Dendritic cell treated with granulocyte-macrophage colony-stimulating factor and Interleukin-4, amounts not matched to agents 40 ng/mL and 50 ng/mL, for 4 days (primary cell): ENCODE measurements around the gene HIVEP2.

ENCODE experiments used
- H3K27ac Mint-ChIP-seq: one replicate; pipeline ENCODE4 v1.8.0; 2022; ENCODE audit warnings: mild to moderate bottlenecking, mixed read lengths
- H3K27me3 Mint-ChIP-seq: one replicate; pipeline ENCODE4 v1.8.0; 2022; ENCODE audit warnings: mild to moderate bottlenecking, mixed read lengths
- H3K36me3 Mint-ChIP-seq: one replicate; pipeline ENCODE4 v1.8.0; 2022; ENCODE audit warnings: low read depth, mixed read lengths
- H3K4me1 Mint-ChIP-seq: one replicate; pipeline ENCODE4 v1.8.0; 2022; ENCODE audit warnings: low read depth, mixed read lengths
- H3K4me3 Mint-ChIP-seq: one replicate; pipeline ENCODE4 v1.8.0; 2022; ENCODE audit warnings: mild to moderate bottlenecking, moderate library complexity, mixed read lengths
- H3K9me3 Mint-ChIP-seq: one replicate; pipeline ENCODE4 v1.8.0; 2022; ENCODE audit warnings: mixed read lengths
- intact Hi-C: fragments of 100-400 bp; cut with micrococcal nuclease; formaldehyde crosslinking; loops from one replicate; pipeline ENCODE4 v1.15.0; 2022

Gene HIVEP2

GRCh38 chr6:142821860-142822259 lies 123.1 kb downstream of the HIVEP2 start:
- intact Hi-C loops, result no loop called here
- H3K4me3 Mint-ChIP-seq, result no peak overlapping the region
- H3K27ac Mint-ChIP-seq, result no peak overlapping the region
- H3K36me3 Mint-ChIP-seq, result no peaks in the 10 kb centered on the region
- H3K9me3 Mint-ChIP-seq, result no peaks in the 10 kb centered on the region
- peaks cover 11% of the 10 kb centered on the region for H3K4me1 Mint-ChIP-seq
- H3K27me3 Mint-ChIP-seq, result no peaks in the 10 kb centered on the region

DNA sequence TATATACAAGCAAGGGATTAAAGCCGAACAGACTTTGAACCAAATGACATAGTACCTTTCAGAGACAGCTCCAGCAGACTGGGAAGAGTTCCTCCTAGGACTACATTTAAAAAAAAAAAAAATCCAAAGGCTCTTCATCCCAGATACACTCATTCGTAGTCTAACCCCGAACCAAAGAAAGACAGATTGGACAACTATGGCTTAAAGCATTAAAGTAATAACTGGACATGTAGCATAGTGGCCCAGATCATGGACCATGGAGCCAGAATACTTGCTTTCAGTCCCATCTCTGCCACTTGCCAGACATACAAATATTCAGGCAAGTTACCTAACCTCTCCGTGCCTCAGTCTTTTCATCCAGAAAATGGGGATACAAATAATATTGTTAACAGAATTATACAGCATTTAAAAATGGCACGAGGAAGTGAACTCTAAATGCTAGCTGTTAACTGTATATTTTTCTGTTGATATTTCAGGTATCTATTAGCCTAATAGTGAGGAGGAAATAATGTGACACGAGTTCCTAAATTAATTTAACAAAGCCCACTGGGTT lies 123.7 kb downstream of the HIVEP2 start:
- Mint-ChIP-seq H3K36me3 (no peaks in the 10 kb centered on the region), H3K4me1 (peaks cover 11% of the 10 kb centered on the region), H3K9me3 (no peaks in the 10 kb centered on the region), H3K27ac (no peak overlapping the region), H3K27me3 (no peaks in the 10 kb centered on the region), H3K4me3 (no peak overlapping the region)
- intact Hi-C loops, result no loop called here

GRCh38 chr6:142820338-142821051 lies 124.5 kb downstream of the HIVEP2 start:
- Mint-ChIP-seq H3K36me3 (no peaks in the 10 kb centered on the region), H3K4me1 (peaks cover 11% of the 10 kb centered on the region), H3K27ac (peak overlapping the region; percentile 68), H3K9me3 (no peaks in the 10 kb centered on the region), H3K27me3 (no peaks in the 10 kb centered on the region), H3K4me3 (peak overlapping the region; percentile 70)
- intact Hi-C loops, result no loop called here

DNA sequence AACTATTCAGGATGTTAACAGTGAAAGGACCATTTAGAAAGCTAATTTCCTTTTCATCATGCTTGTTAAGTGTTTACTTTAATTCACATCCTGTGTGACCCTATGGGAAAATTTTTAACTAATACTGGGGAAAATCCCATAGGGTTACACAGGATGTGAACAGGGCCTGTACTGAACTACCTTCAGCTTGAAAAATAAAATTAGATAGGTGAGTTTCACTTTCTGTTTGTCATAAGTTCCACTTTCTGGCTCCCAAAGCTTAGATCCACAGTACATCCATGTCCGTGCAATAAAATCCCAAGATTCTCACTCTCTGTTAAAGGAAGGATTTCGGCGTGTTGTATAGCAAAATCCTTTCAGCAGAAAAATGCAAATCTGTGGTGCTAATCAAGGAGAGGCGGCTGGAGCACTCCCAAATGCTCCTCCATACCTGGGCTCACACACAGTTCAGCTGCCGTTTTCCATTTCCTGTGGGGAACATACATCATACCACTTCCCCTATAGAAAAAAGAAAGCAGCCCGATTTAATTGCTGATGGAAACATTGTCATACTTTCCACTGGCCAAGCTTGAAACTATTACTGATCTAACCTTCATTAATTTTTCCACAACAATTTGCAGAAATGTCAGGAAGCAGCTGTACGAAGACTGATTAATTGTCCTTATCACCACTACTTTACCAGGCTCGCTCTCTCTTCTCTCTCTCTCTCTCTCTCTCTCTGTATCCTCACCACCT lies 125.2 kb downstream of the HIVEP2 start:
- Mint-ChIP-seq H3K27me3 (no peaks in the 10 kb centered on the region), H3K27ac (peak overlapping the region; percentile 68), H3K4me1 (peaks cover 11% of the 10 kb centered on the region), H3K4me3 (peak overlapping the region; percentile 70), H3K36me3 (no peaks in the 10 kb centered on the region), H3K9me3 (no peaks in the 10 kb centered on the region)
- intact Hi-C loops, result no loop called here

DNA sequence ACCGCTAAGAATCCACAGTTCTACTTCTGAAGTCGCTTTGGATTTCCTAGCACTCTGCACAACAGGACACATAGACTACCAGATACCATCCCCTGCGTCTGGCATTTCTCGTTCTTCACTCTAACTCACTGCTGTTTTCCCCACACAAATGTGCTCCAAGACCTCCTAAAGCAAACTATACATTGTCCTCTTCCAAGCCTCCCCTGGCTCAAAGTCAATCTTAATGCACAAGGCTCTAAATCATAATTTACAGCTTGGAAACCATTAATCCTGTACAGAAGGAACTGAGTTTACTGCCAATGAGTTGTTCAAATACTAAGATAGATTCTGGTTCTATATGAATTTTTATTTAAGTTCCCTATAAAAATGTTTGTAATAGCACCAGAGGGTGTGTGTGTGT lies 128.5 kb downstream of the HIVEP2 start:
- intact Hi-C loops, result no loop called here
- H3K9me3 Mint-ChIP-seq, result no peaks in the 10 kb centered on the region
- H3K4me1 Mint-ChIP-seq, result peaks cover 11% of the 10 kb centered on the region
- H3K36me3 Mint-ChIP-seq, result no peaks in the 10 kb centered on the region
- no peaks in the 10 kb centered on the region for H3K27me3 Mint-ChIP-seq
- no peak overlapping the region for H3K4me3 Mint-ChIP-seq
- no peak overlapping the region for H3K27ac Mint-ChIP-seq

DNA sequence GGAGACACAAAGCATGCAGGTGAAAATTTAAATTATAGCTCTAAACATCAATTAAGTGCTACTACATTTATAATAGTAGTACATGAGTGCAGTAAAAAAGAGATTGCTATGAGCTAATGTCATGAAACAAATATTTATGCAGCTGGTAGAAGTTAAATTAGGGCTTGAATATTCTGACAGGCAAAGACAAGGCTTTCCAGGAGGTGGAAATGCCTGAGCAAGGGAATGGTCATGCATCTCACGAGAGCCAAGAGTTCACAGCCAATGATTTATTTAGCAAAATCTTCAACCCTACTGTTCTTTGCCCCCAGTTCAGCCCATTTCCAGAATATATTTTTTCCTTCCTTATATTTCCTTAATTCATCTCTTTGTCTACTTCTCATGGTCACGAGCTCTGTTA lies 128.9 kb downstream of the HIVEP2 start:
- intact Hi-C loops, result no loop called here

DNA sequence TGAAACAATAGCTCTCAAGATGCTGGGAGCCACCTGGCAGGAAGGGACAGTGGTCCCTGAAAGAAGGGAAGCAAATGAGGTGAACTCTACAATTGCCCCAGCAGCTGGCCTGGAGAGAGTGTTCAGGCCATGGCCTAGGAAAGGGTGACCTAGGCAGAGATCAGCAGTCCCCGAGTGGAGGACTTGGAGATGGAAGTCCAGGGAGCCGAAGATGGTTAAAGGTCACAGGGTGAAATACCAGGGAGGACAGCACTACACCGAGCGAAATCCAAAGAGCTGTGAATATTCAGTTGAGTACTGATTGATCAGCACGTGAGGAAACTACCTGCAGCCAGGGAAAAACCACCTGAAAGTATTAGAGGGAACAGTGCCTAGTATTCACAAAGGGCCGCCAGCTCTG lies 133.1 kb downstream of the HIVEP2 start:
- Mint-ChIP-seq H3K4me1 (no peaks in the 10 kb centered on the region), H3K9me3 (no peaks in the 10 kb centered on the region), H3K4me3 (no peak overlapping the region), H3K27ac (no peak overlapping the region), H3K27me3 (no peaks in the 10 kb centered on the region), H3K36me3 (no peaks in the 10 kb centered on the region)
- intact Hi-C loops, result no loop called here

More for the DNA sequence above, 128.9 kb downstream of the HIVEP2 start:
- peaks cover 11% of the 10 kb centered on the region for H3K4me1 Mint-ChIP-seq
- H3K27me3 Mint-ChIP-seq, result no peaks in the 10 kb centered on the region
- no peaks in the 10 kb centered on the region for H3K36me3 Mint-ChIP-seq
- no peaks in the 10 kb centered on the region for H3K9me3 Mint-ChIP-seq
- no peak overlapping the region for H3K4me3 Mint-ChIP-seq
- H3K27ac Mint-ChIP-seq, result no peak overlapping the region

DNA sequence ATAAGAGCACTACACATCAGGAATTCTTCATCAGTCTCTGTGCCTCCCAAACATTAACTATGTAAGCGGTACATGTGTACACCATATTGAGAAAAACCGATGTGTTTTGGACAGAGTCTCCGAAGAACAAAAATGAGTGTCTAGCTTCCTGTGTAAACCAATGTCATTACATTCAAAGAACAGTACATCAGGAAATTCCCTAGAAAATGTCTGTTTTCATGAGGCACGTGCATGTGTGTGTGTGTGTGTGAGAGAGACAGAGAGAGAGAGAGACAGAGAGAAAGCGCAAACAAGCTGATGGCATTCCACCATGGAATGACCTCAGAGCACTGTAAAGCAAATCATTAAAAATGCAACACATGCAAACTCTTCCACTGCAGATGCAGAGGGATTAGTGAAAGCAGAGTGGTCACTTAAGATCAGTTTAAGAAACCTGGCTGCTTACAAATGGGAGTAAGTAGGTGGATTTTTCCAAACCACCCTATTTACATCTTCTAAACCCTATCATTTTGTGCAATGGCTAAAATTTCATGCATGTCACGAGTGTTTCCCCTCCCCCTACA lies 133.9 kb downstream of the HIVEP2 start:
- no peak overlapping the region for H3K27ac Mint-ChIP-seq
- H3K9me3 Mint-ChIP-seq, result no peaks in the 10 kb centered on the region
- no peaks in the 10 kb centered on the region for H3K36me3 Mint-ChIP-seq
- H3K4me1 Mint-ChIP-seq, result no peaks in the 10 kb centered on the region
- no peak overlapping the region for H3K4me3 Mint-ChIP-seq
- no peaks in the 10 kb centered on the region for H3K27me3 Mint-ChIP-seq
- intact Hi-C loops, result no loop called here

- Mint-ChIP-seq H3K9me3 (no peaks in the 10 kb centered on the region), H3K4me1 (no peaks in the 10 kb centered on the region), H3K4me3 (no peak overlapping the region), H3K27me3 (no peaks in the 10 kb centered on the region), H3K36me3 (no peaks in the 10 kb centered on the region), H3K27ac (no peak overlapping the region)
- intact Hi-C loops, result no loop called here
Measured at GRCh38 chr6:142809947-142810346, 135.0 kb downstream of the HIVEP2 start.

DNA sequence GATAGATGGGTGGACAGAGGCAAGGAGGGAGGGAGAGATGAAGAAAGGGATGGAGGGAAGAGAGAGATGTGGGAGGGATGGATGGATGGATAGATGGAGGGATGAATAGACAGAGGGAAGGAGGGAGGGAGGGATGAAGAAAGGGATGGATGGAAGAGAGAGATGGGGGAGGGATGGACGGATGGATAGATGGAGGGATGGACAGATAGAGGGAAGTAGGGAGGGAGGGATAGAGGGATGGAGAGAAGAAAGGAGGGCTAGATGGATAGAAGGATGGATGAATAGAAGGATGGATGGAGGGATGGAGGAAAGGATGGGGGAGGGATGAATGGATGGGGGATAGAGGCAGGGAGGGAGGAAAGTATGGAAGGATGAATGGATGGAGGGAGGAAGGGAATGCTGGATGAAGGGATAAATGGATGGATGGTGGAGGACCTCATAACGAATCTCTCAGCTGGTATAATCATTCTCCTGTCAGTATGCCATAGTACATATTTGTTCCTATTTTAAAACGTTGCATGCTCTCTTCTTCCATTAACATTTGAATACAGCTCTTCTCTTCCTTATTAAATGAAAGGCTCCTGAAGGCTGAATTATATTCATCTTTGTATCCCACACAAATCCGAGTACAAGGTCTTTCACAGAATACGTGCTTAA lies 136.4 kb downstream of the HIVEP2 start:
- no peak overlapping the region for H3K4me3 Mint-ChIP-seq
- no peaks in the 10 kb centered on the region for H3K36me3 Mint-ChIP-seq
- H3K27ac Mint-ChIP-seq, result no peak overlapping the region
- intact Hi-C loops, result no loop called here
- no peaks in the 10 kb centered on the region for H3K4me1 Mint-ChIP-seq
- H3K9me3 Mint-ChIP-seq, result no peaks in the 10 kb centered on the region
- H3K27me3 Mint-ChIP-seq, result no peaks in the 10 kb centered on the region

- H3K27me3 Mint-ChIP-seq, result no peaks in the 10 kb centered on the region
- no peak overlapping the region for H3K4me3 Mint-ChIP-seq
- no peaks in the 10 kb centered on the region for H3K36me3 Mint-ChIP-seq
- H3K27ac Mint-ChIP-seq, result no peak overlapping the region
- H3K4me1 Mint-ChIP-seq, result no peaks in the 10 kb centered on the region
- no peaks in the 10 kb centered on the region for H3K9me3 Mint-ChIP-seq
- intact Hi-C loops, result no loop called here
Measured at GRCh38 chr6:142805042-142805441, 139.9 kb downstream of the HIVEP2 start.

- Mint-ChIP-seq H3K9me3 (no peaks in the 10 kb centered on the region), H3K4me3 (no peak overlapping the region), H3K36me3 (no peaks in the 10 kb centered on the region), H3K27me3 (no peaks in the 10 kb centered on the region), H3K27ac (no peak overlapping the region), H3K4me1 (no peaks in the 10 kb centered on the region)
- intact Hi-C loops, result no loop called here
Measured at GRCh38 chr6:142804490-142804889, 140.5 kb downstream of the HIVEP2 start.

- no peaks in the 10 kb centered on the region for H3K27me3 Mint-ChIP-seq
- H3K36me3 Mint-ChIP-seq, result no peaks in the 10 kb centered on the region
- no peaks in the 10 kb centered on the region for H3K4me1 Mint-ChIP-seq
- intact Hi-C loops, result no loop called here
- H3K27ac Mint-ChIP-seq, result no peak overlapping the region
- no peaks in the 10 kb centered on the region for H3K9me3 Mint-ChIP-seq
- no peak overlapping the region for H3K4me3 Mint-ChIP-seq
Measured at GRCh38 chr6:142803495-142804058, 141.4 kb downstream of the HIVEP2 start.

DNA sequence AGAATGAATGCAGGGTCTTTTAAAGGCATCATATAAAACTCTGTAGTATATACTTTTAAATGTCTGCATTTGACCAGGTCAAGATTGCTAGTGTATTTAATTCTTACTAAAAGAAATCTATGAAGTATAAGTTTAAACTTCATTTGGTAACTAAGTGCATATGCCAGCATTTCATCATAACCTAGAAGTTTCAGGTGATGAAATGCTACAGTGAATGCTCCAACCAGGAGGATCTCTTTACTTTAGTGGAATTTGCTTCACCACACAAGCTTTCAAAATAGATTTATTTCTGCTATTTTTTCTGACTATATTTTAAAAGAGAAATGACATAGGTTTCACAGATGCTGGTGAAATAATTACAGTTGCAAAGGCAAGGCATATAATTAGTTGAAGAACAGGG lies 141.9 kb downstream of the HIVEP2 start:
- no peaks in the 10 kb centered on the region for H3K36me3 Mint-ChIP-seq
- H3K4me3 Mint-ChIP-seq, result no peak overlapping the region
- H3K4me1 Mint-ChIP-seq, result no peaks in the 10 kb centered on the region
- intact Hi-C loops, result no loop called here
- no peak overlapping the region for H3K27ac Mint-ChIP-seq
- no peaks in the 10 kb centered on the region for H3K27me3 Mint-ChIP-seq
- H3K9me3 Mint-ChIP-seq, result no peaks in the 10 kb centered on the region
